ENCODE data around the gene FOXD1.
"Not testable (repeated sequence)": the region's sequence is repeated elsewhere in the genome, so short reads cannot be mapped to it uniquely, and the experiment has no call there.

Gene FOXD1

GRCh38 chr5:73448463-73449136 lies at the start of gene FOXD1:
FOXD1 (minus strand) TSS chr5:73448777; CDS start chr5:73448362, 415 bp downstream.
- peak; percentile 77 for DNase-seq

GRCh38 chr5:73497497-73498056 lies 49.0 kb upstream of the FOXD1 start:
- no peak for DNase-seq

- peak; percentile 3 for DNase-seq
Observed at GRCh38 chr5:73496984-73497457, 48.4 kb upstream of the FOXD1 start.

GRCh38 chr5:73495772-73496335 lies 47.3 kb upstream of the FOXD1 start:
- DNase-seq, result no peak

- DNase-seq, result no peak
Observed at GRCh38 chr5:73494721-73495120, 46.1 kb upstream of the FOXD1 start.

- no peak for DNase-seq
Observed at GRCh38 chr5:73493421-73493820, 44.8 kb upstream of the FOXD1 start.

- no peak for DNase-seq
Observed at GRCh38 chr5:73491155-73491554, 42.6 kb upstream of the FOXD1 start.

- DNase-seq, result no peak
Observed at GRCh38 chr5:73490088-73490487, 41.5 kb upstream of the FOXD1 start.

GRCh38 chr5:73488806-73489205 lies 40.2 kb upstream of the FOXD1 start:
- DNase-seq, result no peak

GRCh38 chr5:73487815-73488214 lies 39.2 kb upstream of the FOXD1 start:
- DNase-seq, result no peak

GRCh38 chr5:73487257-73487656 lies 38.7 kb upstream of the FOXD1 start:
- DNase-seq, result not testable (repeated sequence)

GRCh38 chr5:73486119-73486899 lies 37.7 kb upstream of the FOXD1 start:
- DNase-seq, result no peak

GRCh38 chr5:73485715-73486114 lies 37.1 kb upstream of the FOXD1 start:
- no peak for DNase-seq

- DNase-seq, result no peak
Observed at GRCh38 chr5:73484511-73484910, 35.9 kb upstream of the FOXD1 start.

- DNase-seq, result no peak
Observed at GRCh38 chr5:73483676-73484075, 35.1 kb upstream of the FOXD1 start.

- DNase-seq, result peak; percentile 93
Observed at GRCh38 chr5:73482383-73483136, 34.0 kb upstream of the FOXD1 start.

GRCh38 chr5:73480500-73480899 lies 31.9 kb upstream of the FOXD1 start:
- no peak for DNase-seq

- DNase-seq, result no peak
Observed at GRCh38 chr5:73472116-73472515, 23.5 kb upstream of the FOXD1 start.

GRCh38 chr5:73471654-73472053 lies 23.1 kb upstream of the FOXD1 start:
- no peak for DNase-seq

- no peak for DNase-seq
Observed at GRCh38 chr5:73469878-73470277, 21.3 kb upstream of the FOXD1 start.

GRCh38 chr5:73468638-73469037 lies 20.1 kb upstream of the FOXD1 start:
- not testable (repeated sequence) for DNase-seq

GRCh38 chr5:73464016-73464745 lies 15.6 kb upstream of the FOXD1 start:
- DNase-seq, result no peak
